GM23338 (cell line): ENCODE results near the gene FRMD4A. TPM values are rescaled to one million over a fixed set of nuclear protein-coding genes. Genes with fewer than 3 reads are reported as not detected.

ENCODE experiments used
- ATAC-seq: fragments of 200-7000 bp; cut with Tn5 transposase; 3 replicates; pipeline ENCODE4 v1.9.1; 2020
- DNase-seq: peaks from one replicate; pipeline ENCODE4 v3.0.0-alpha.2; 2015; ENCODE audit warnings: low spot score
- H2AFZ ChIP-seq: fragments of 200-600 bp; sonication (generic); 2 replicates; pipeline ENCODE4 v1.8.0; 2016; ENCODE audit warnings: antibody characterized with exemption, mild to moderate bottlenecking, moderate library complexity
- H3F3A ChIP-seq: fragments of 200-600 bp; sonication (generic); replicated peaks from 2 replicates; pipeline ENCODE4 v1.8.0; 2017; ENCODE audit warnings: antibody characterized with exemption, mixed run types, low read depth
- H3K27ac ChIP-seq: fragments of 200-600 bp; sonication (generic); 2 replicates; pipeline ENCODE4 v1.6.1; 2016; ENCODE audit warnings: low read depth
- H3K27me3 ChIP-seq: fragments of 200-600 bp; sonication (generic); 2 replicates; pipeline ENCODE4 v1.8.0; 2016; ENCODE audit warnings: mild to moderate bottlenecking, mixed run types, moderate library complexity; ENCODE audit not compliant: insufficient read depth
- H3K36me3 ChIP-seq: fragments of 200-600 bp; sonication (generic); 2 replicates; pipeline ENCODE4 v1.8.0; 2016; ENCODE audit warnings: mild to moderate bottlenecking; ENCODE audit not compliant: insufficient read depth
- H3K4me1 ChIP-seq: fragments of 200-600 bp; sonication (generic); 2 replicates; pipeline ENCODE4 v1.8.0; 2016; ENCODE audit warnings: mild to moderate bottlenecking, moderate library complexity; ENCODE audit not compliant: insufficient read depth
- H3K4me2 ChIP-seq: fragments of 200-600 bp; sonication (generic); 2 replicates; pipeline ENCODE4 v1.7.1; 2017; ENCODE audit warnings: mixed run types
- H3K4me3 ChIP-seq: fragments of 200-600 bp; sonication (generic); 2 replicates; pipeline ENCODE4 v1.6.1; 2016; ENCODE audit warnings: mixed run types
- H3K79me2 ChIP-seq: fragments of 200-600 bp; sonication (generic); replicated peaks from 2 replicates; pipeline ENCODE4 v1.8.0; 2017; ENCODE audit warnings: mild to moderate bottlenecking; ENCODE audit not compliant: insufficient read depth
- H3K9me2 ChIP-seq: fragments of 200-600 bp; sonication (generic); 2 replicates; pipeline ENCODE4 v1.8.0; 2017; ENCODE audit not compliant: insufficient read depth
- H4K20me1 ChIP-seq: fragments of 200-600 bp; sonication (generic); replicated peaks from 2 replicates; pipeline ENCODE4 v1.8.0; 2017; ENCODE audit warnings: mild to moderate bottlenecking; ENCODE audit not compliant: insufficient read depth
- H3K27ac Mint-ChIP-seq: 2 replicates; pipeline ENCODE4 v1.8.0; 2020; ENCODE audit warnings: inconsistent platforms, mild to moderate bottlenecking, moderate library complexity, mixed read lengths
- H3K27me3 Mint-ChIP-seq: 3 replicates; pipeline ENCODE4 v1.8.0; 2022; ENCODE audit warnings: low read depth, mild to moderate bottlenecking, moderate library complexity, mixed read lengths, inconsistent platforms; ENCODE audit not compliant: insufficient read depth, poor library complexity
- H3K36me3 Mint-ChIP-seq: 3 replicates; pipeline ENCODE4 v1.8.0; 2021; ENCODE audit warnings: low read depth, mild to moderate bottlenecking, inconsistent platforms, moderate library complexity, mixed read lengths
- H3K4me1 Mint-ChIP-seq: 3 replicates; pipeline ENCODE4 v1.8.0; 2020; ENCODE audit warnings: mild to moderate bottlenecking, inconsistent platforms, mixed read lengths
- H3K4me3 Mint-ChIP-seq: 3 replicates; pipeline ENCODE4 v1.8.0; 2021; ENCODE audit warnings: moderate library complexity, mild to moderate bottlenecking, inconsistent platforms, mixed read lengths
- H3K9me3 Mint-ChIP-seq: 3 replicates; pipeline ENCODE4 v1.8.0; 2020; ENCODE audit warnings: moderate library complexity, mild to moderate bottlenecking, inconsistent platforms, mixed read lengths
- CREB1 ChIP-seq: fragments of 250-450 bp; sonication (Bioruptor Pico); IDR thresholded peaks from 2 replicates; pipeline ENCODE4 v1.5.0; 2020; ENCODE audit warnings: low read depth, mild to moderate bottlenecking, moderate library complexity
- CTCF ChIP-seq, 2 experiments: fragments of 200-600 bp in 1 of 2; sonication (generic) in 1 of 2; conservative IDR thresholded peaks; 2 replicates each; pipeline versions ENCODE4 v1.5.1 to v1.6.1; 2016 to 2017; ENCODE audit warnings: antibody characterized with exemption in 2 of 2, low read depth in 2 of 2, mild to moderate bottlenecking in 2 of 2, moderate library complexity in 1 of 2
- ETS1 ChIP-seq: IDR thresholded peaks from 2 replicates; pipeline ENCODE4 v1.6.1; 2016; ENCODE audit warnings: antibody characterized with exemption
- EZH2 ChIP-seq: fragments of 200-600 bp; sonication (generic); IDR thresholded peaks from one replicate; pipeline ENCODE4 v1.8.0; 2017; ENCODE audit warnings: antibody characterized with exemption, mild to moderate bottlenecking, low read depth; ENCODE audit not compliant: unreplicated experiment
- EZH2phosphoT487 ChIP-seq: fragments of 200-600 bp; sonication (generic); IDR thresholded peaks from one replicate; pipeline ENCODE4 v1.8.1; 2018; ENCODE audit warnings: antibody characterized with exemption; ENCODE audit not compliant: unreplicated experiment
- JUNB ChIP-seq: IDR thresholded peaks from one replicate; pipeline ENCODE4 v1.6.1; 2016; ENCODE audit warnings: antibody characterized with exemption; ENCODE audit not compliant: unreplicated experiment
- NANOG ChIP-seq: IDR thresholded peaks from 2 replicates; pipeline ENCODE4 v1.6.1; 2016; ENCODE audit warnings: antibody characterized with exemption, borderline replicate concordance
- POLR2AphosphoS5 ChIP-seq: IDR thresholded peaks from 2 replicates; pipeline ENCODE4 v1.6.1; 2016; ENCODE audit warnings: antibody characterized with exemption, low read depth
- REST ChIP-seq: IDR thresholded peaks from one replicate; pipeline ENCODE4 v1.6.1; 2018; ENCODE audit warnings: antibody characterized with exemption; ENCODE audit not compliant: unreplicated experiment
- STAT1 ChIP-seq: IDR thresholded peaks from one replicate; pipeline ENCODE4 v1.6.1; 2016; ENCODE audit warnings: antibody characterized with exemption; ENCODE audit not compliant: unreplicated experiment
- ZNF114 ChIP-seq: fragments of 250-450 bp; sonication (Bioruptor Pico); IDR thresholded peaks from 2 replicates; pipeline ENCODE4 v1.5.0; 2020; ENCODE audit warnings: mild to moderate bottlenecking, moderate library complexity
- ZNF331 ChIP-seq: fragments of 250-450 bp; sonication (Bioruptor Pico); IDR thresholded peaks from 2 replicates; pipeline ENCODE4 v1.5.0; 2020; ENCODE audit warnings: low read depth, mild to moderate bottlenecking, moderate library complexity
- ZNF462 ChIP-seq: fragments of 250-450 bp; sonication (Bioruptor Pico); IDR thresholded peaks from 2 replicates; pipeline ENCODE4 v1.5.0; 2020; ENCODE audit warnings: mild to moderate bottlenecking, moderate library complexity
- polyA plus RNA-seq: library from polyadenylated mRNA; unstranded; fragments of >200 nt; fragmentation: Nextera tagmentation; extraction: Ambion mirVana; gene quantifications from 2 replicates; pipeline ENCODE4 v1.2.1, GENCODE V29; 2016
- total RNA-seq: library from RNA; depleted of rRNA; stranded (reverse); fragments of >200 nt; shearing (Covaris generic); gene quantifications from 2 replicates; pipeline ENCODE4 v1.2.3, GENCODE V29; 2014

Gene FRMD4A
- total and polyA plus RNA-seq, 2 experiments from 2014 or later: 14.0 to 20.1 TPM

GRCh38 chr10:13852872-13853271 lies 477.9 kb downstream of the FRMD4A start:
- Histone ChIP-seq H3K4me3 (no peak overlapping the region), H4K20me1 (0 out of 2 replicates have a peak, but pooled peaks cover 3% of the 10 kb centered on the region), H3K9me2 (no peaks in the 10 kb centered on the region), H3F3A (no peaks in the 10 kb centered on the region), H3K4me1 (peaks cover 8% of the 10 kb centered on the region), H3K27me3 (no peaks in the 10 kb centered on the region), H2AFZ (no peak overlapping the region), H3K79me2 (0 out of 2 replicates have a peak, but pooled peaks cover 1% of the 10 kb centered on the region), H3K36me3 (no peaks in the 10 kb centered on the region), H3K27ac (no peak overlapping the region), H3K4me2 (no peak overlapping the region)
- Mint-ChIP-seq H3K4me3 (no peak overlapping the region), H3K36me3 (no peaks in the 10 kb centered on the region; the same call in 2 of the 3 replicates), H3K9me3 (no peaks in the 10 kb centered on the region), H3K4me1 (peaks cover 16% of the 10 kb centered on the region), H3K27ac (no peak overlapping the region; the same call in 1 of the 2 replicates), H3K27me3 (peaks cover 11% of the 10 kb centered on the region)
- no peak for DNase-seq
- ATAC-seq: no peak
- TF ChIP-seq STAT1: no peak
- no peak for TF ChIP-seq ZNF114
- TF ChIP-seq ETS1: no peak
- TF ChIP-seq REST: no peak
- no peak for TF ChIP-seq ZNF331
- TF ChIP-seq NANOG: no peak
- no peak for TF ChIP-seq CTCF (conservative IDR thresholded peaks at IDR 0.05; ENCODE audit: low read depth in 2 of 2)
- TF ChIP-seq JUNB: no peak
- no peak for TF ChIP-seq EZH2
- no peak for TF ChIP-seq POLR2AphosphoS5
- no peak for TF ChIP-seq ZNF462 (CRISPR knock-in tag)
- no peak for TF ChIP-seq EZH2phosphoT487
- no peak for TF ChIP-seq CREB1
